Endothelial cell of umbilical vein (primary cell): ENCODE measurements around the gene XXYLT1. TPM values are rescaled to one million over a fixed set of nuclear protein-coding genes. Genes with fewer than 3 reads are reported as not detected.

Experiments used
- BruUV-seq: library from RNA; stranded (reverse); fragments of 400-500 nt; replicated peaks from 2 replicates; lab custom pipeline; 2021; lab: Mats Ljungman, UMichigan
- CTCF ChIA-PET: fragments of 300-600, 350-600 bp; sonication (Branson Sonifier 250); formaldehyde crosslinking; loops from one replicate; lab custom pipeline; 2021; ENCODE audit warnings: antibody characterized with exemption, inconsistent platforms; lab: Charles Lee
- POLR2A ChIA-PET: fragments of 300-600, 350-600 bp; sonication (Branson Sonifier 250); formaldehyde crosslinking; loops from one replicate; lab custom pipeline; 2021; ENCODE audit warnings: antibody characterized with exemption, inconsistent platforms; lab: Charles Lee
- DNase-seq: peaks from one replicate; pipeline ENCODE4 v3.0.0-alpha.2; 2011; ENCODE audit warnings: low read depth, low spot score
- FAIRE-seq: peaks from 2 replicates; lab custom pipeline; 2011; peaks lifted over from hg19 to GRCh38; lab: Jason Lieb, UNC
- H2AFZ ChIP-seq: 2 replicates; pipeline ENCODE4 v1.6.0; 2012; ENCODE audit warnings: low read depth, low read length, control low read depth, inconsistent platforms
- H3K27ac ChIP-seq: 2 replicates; pipeline ENCODE4 v1.5.1; 2011; ENCODE audit warnings: low read depth, mild to moderate bottlenecking, control low read depth, low read length, moderate library complexity; ENCODE audit not compliant: insufficient read depth
- H3K27me3 ChIP-seq, 2 experiments: 2 replicates each; pipeline versions ENCODE4 v1.6.0 to v1.6.1; 2011; ENCODE audit warnings: low read length in 2 of 2, mixed read lengths in 1 of 2; ENCODE audit not compliant: control insufficient read depth in 2 of 2, insufficient read depth in 2 of 2
- H3K36me3 ChIP-seq, 2 experiments: 2 replicates in 1 of 2; 3 replicates in 1 of 2; pipeline ENCODE4 v1.5.1; 2011; ENCODE audit warnings: low read length in 2 of 2, mild to moderate bottlenecking in 1 of 2, moderate library complexity in 1 of 2; ENCODE audit not compliant: control insufficient read depth in 2 of 2, insufficient read depth in 2 of 2; ENCODE audit errors: extremely low read depth in 1 of 2
- H3K4me1 ChIP-seq: 3 replicates; pipeline ENCODE4 v1.5.1; 2011; ENCODE audit warnings: mild to moderate bottlenecking, low read length; ENCODE audit not compliant: control insufficient read depth, insufficient read depth; ENCODE audit errors: extremely low read depth
- H3K4me2 ChIP-seq: 2 replicates; pipeline ENCODE4 v1.6.1; 2011; ENCODE audit warnings: low read length, control low read depth, mixed read lengths; ENCODE audit not compliant: insufficient read depth
- H3K4me3 ChIP-seq, 3 experiments: fragments of 200-600 bp in 1 of 3; sonication (generic), shearing (Covaris generic) in 1 of 3; replicated peaks in 1 of 3; 2 replicates each; pipeline ENCODE4 v1.5.1; 2011 to 2016; ENCODE audit warnings: control low read depth in 3 of 3, low read length in 3 of 3, mild to moderate bottlenecking in 2 of 3, inconsistent platforms in 1 of 3, low read depth in 1 of 3, moderate library complexity in 1 of 3; ENCODE audit not compliant: insufficient read depth in 1 of 3
- H3K79me2 ChIP-seq: 2 replicates; pipeline ENCODE4 v1.6.0; 2012; ENCODE audit warnings: low read length, inconsistent platforms; ENCODE audit not compliant: control insufficient read depth, insufficient read depth
- H3K9ac ChIP-seq: replicated peaks from 2 replicates; pipeline ENCODE3; 2011; ENCODE audit warnings: low read length, control low read depth; ENCODE audit not compliant: insufficient read depth; ENCODE audit errors: extremely low read depth
- H3K9me1 ChIP-seq: replicated peaks from 3 replicates; pipeline ENCODE4 v1.6.0; 2011; ENCODE audit warnings: mild to moderate bottlenecking, low read length; ENCODE audit not compliant: control insufficient read depth, insufficient read depth; ENCODE audit errors: extremely low read depth
- H3K9me3 ChIP-seq: replicated peaks from 2 replicates; pipeline ENCODE4 v1.5.1; 2012; ENCODE audit warnings: low read length, inconsistent platforms; ENCODE audit not compliant: control insufficient read depth, insufficient read depth
- H4K20me1 ChIP-seq: replicated peaks from 2 replicates; pipeline ENCODE3; 2011; ENCODE audit warnings: mild to moderate bottlenecking, low read length; ENCODE audit not compliant: control insufficient read depth, insufficient read depth; ENCODE audit errors: extremely low read depth
- FOS ChIP-seq: IDR thresholded peaks from 2 replicates; pipeline ENCODE4 v1.6.1; 2011; ENCODE audit warnings: mild to moderate bottlenecking, low read length, moderate library complexity, borderline replicate concordance; ENCODE audit not compliant: insufficient read depth
- GATA2 ChIP-seq: IDR thresholded peaks from 2 replicates; pipeline ENCODE4 v1.7.0; 2011; ENCODE audit warnings: low read depth, mild to moderate bottlenecking, moderate library complexity, mixed read lengths, low read length; ENCODE audit not compliant: insufficient read length, insufficient read depth
- JUN ChIP-seq: IDR thresholded peaks from 2 replicates; pipeline ENCODE4 v1.6.1; 2011; ENCODE audit warnings: borderline replicate concordance, low read depth; ENCODE audit not compliant: insufficient read length, insufficient read depth
- MYC ChIP-seq: IDR thresholded peaks from one replicate; pipeline ENCODE4 v1.6.1; 2011; ENCODE audit warnings: mild to moderate bottlenecking, low read depth, low read length
- POLR2A ChIP-seq: IDR thresholded peaks from 2 replicates; pipeline ENCODE4 v1.6.1; 2012; ENCODE audit warnings: low read depth, mild to moderate bottlenecking, control low read depth, low read length
- POLR2AphosphoS5 ChIP-seq: IDR thresholded peaks from 2 replicates; pipeline ENCODE4 v1.6.1; 2012; ENCODE audit warnings: low read depth, mild to moderate bottlenecking, control low read depth, low read length, moderate library complexity; ENCODE audit not compliant: insufficient read depth
- dilution Hi-C: fragments of 300-500 bp; cut with MboI; formaldehyde crosslinking; loops from one replicate; pipeline ENCODE4 v1.15.0; 2019; ENCODE audit warnings: low sequenced_read_pairs; ENCODE audit not compliant: extremely low pct_ligation_motif_present
- intact Hi-C: fragments of 100-400 bp; cut with micrococcal nuclease; formaldehyde crosslinking; loops from one replicate; pipeline ENCODE4 v1.10.0; 2022
- polyA plus RNA-seq, 4 experiments: library from polyadenylated mRNA; depleted of rRNA in 3 of 4; stranded (reverse) in 3 of 4; unstranded in 1 of 4; fragments of >200 nt; gene quantifications; 2 replicates each; pipeline versions ENCODE4 v1.2.1 to v1.2.3, GENCODE V29; 2011 to 2012; ENCODE audit warnings: missing spikeins in 1 of 4
- total RNA-seq: library from RNA; stranded (reverse); gene quantifications from 2 replicates; pipeline ENCODE4 v1.2.3, GENCODE V29; 2021
- TF ChIP-seq, protein P1 (sequence below), 2 donors: IDR thresholded peaks; 1 replicate in 1 of 2; 2 replicates in 1 of 2; pipeline ENCODE4 v1.5.1; 2011; ENCODE audit warnings: low read length in 2 of 2, mild to moderate bottlenecking in 2 of 2, moderate library complexity in 2 of 2, control low read depth in 1 of 2, inconsistent platforms in 1 of 2, low read depth in 1 of 2; ENCODE audit not compliant: insufficient read depth in 1 of 2; ENCODE audit errors: extremely low read depth in 1 of 2

The XXYLT1 gene
- total and polyA plus RNA-seq, 2 donors (not counting 3 experiments of a cell fraction or from before 2014, with no cell fraction given): 54.4 to 78.1 TPM

DNA sequence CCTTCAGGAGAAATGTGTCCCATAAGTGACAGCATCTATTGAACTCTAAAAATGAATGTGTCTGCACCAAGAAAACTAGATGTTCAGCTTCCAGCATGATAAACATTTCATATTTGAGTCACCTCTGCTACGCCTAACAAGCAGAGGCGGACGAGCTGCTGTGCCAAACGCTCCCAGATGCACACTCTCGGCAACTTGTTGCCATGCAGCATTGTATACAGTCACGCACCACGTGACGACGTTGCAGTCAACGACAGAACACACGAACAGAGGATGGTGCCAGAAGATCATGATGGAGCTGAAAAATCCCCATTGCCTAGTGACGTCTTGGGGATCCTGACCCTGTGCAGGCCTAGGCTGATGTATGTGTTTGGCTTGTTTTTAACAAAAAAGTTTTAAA lies 137.5 kb downstream of the XXYLT1 start:
- ChIA-PET POLR2A (no interaction called here), CTCF (no interaction called here)
- H3K9me3 ChIP-seq: no peaks in the 10 kb centered on the region
- no peak overlapping the region for H3K4me3 ChIP-seq
- H2AFZ ChIP-seq: no peak overlapping the region
- no peak for TF ChIP-seq FOS
- TF ChIP-seq GATA2: no peak
- TF ChIP-seq POLR2A: no peak
- TF ChIP-seq, protein P1, sequence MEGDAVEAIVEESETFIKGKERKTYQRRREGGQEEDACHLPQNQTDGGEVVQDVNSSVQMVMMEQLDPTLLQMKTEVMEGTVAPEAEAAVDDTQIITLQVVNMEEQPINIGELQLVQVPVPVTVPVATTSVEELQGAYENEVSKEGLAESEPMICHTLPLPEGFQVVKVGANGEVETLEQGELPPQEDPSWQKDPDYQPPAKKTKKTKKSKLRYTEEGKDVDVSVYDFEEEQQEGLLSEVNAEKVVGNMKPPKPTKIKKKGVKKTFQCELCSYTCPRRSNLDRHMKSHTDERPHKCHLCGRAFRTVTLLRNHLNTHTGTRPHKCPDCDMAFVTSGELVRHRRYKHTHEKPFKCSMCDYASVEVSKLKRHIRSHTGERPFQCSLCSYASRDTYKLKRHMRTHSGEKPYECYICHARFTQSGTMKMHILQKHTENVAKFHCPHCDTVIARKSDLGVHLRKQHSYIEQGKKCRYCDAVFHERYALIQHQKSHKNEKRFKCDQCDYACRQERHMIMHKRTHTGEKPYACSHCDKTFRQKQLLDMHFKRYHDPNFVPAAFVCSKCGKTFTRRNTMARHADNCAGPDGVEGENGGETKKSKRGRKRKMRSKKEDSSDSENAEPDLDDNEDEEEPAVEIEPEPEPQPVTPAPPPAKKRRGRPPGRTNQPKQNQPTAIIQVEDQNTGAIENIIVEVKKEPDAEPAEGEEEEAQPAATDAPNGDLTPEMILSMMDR (IDR thresholded peaks at IDR 0.05; ENCODE audit: extremely low read depth in 1 of 2, insufficient read depth in 1 of 2, low read depth in 1 of 2, low read length in 2 of 2): no peak
- no peak for TF ChIP-seq MYC
- no peak for TF ChIP-seq JUN
- no peak for TF ChIP-seq POLR2AphosphoS5
- no peak overlapping the region for H3K9ac ChIP-seq
- no peak for DNase-seq
- H3K79me2 ChIP-seq: no peaks in the 10 kb centered on the region
- FAIRE-seq: no peak
- no peaks in the 10 kb centered on the region for H4K20me1 ChIP-seq
- H3K4me1 ChIP-seq: peaks cover 10% of the 10 kb centered on the region
- no TSS peak for BruUV-seq
- dilution Hi-C loops (no loop called here), intact Hi-C loops (no loop called here)
- H3K9me1 ChIP-seq: no peaks in the 10 kb centered on the region
- no peaks in the 10 kb centered on the region for H3K36me3 ChIP-seq
- H3K27me3 ChIP-seq: no peaks in the 10 kb centered on the region
- no peak overlapping the region for H3K4me2 ChIP-seq
- no peak overlapping the region for H3K27ac ChIP-seq

DNA sequence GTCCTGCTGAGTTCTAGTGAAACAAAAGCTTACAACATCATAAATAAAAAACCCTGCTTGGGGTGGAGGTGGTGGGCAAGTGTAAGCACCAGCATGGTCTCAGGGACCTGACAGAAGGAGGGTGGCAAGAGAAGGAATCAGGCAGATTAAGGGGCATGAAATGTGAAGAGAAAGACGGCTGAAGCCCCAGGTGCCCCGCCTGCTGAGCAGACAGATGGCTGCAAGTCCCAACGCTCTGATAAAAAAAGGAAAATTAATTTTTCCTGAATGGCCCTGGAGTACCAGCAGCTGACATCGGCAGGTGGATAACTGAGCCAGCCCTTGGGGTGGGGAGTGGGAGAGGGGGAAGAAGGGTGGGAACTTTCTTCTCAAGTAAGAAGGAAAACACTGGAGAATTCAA lies 137.9 kb downstream of the XXYLT1 start:
- no peak overlapping the region for H3K4me3 ChIP-seq
- no peak for FAIRE-seq
- H3K9ac ChIP-seq: no peak overlapping the region
- BruUV-seq: no TSS peak
- no peak overlapping the region for H3K4me2 ChIP-seq
- no peak for DNase-seq
- H3K9me3 ChIP-seq: no peaks in the 10 kb centered on the region
- H3K27ac ChIP-seq: no peak overlapping the region
- no peaks in the 10 kb centered on the region for H4K20me1 ChIP-seq
- CTCF ChIA-PET: no interaction called here
- dilution Hi-C loops: no loop called here
- no peak for TF ChIP-seq FOS
- no peaks in the 10 kb centered on the region for H3K9me1 ChIP-seq
- H3K27me3 ChIP-seq: no peaks in the 10 kb centered on the region
- H2AFZ ChIP-seq: no peak overlapping the region
- no peaks in the 10 kb centered on the region for H3K79me2 ChIP-seq
- POLR2A ChIA-PET: no interaction called here
- H3K36me3 ChIP-seq: no peaks in the 10 kb centered on the region
- peaks cover 13% of the 10 kb centered on the region for H3K4me1 ChIP-seq
- intact Hi-C loops: no loop called here
